ENCODE measurements around the gene PPP2R5D. TPM values are rescaled to one million over a fixed set of nuclear protein-coding genes. Genes with fewer than 3 reads are reported as not detected.

Gene PPP2R5D
- total RNA-seq, 1 experiment from 2014 or later, result 52.7 TPM

GRCh38 chr6:43053545-43054205, 69.3 kb downstream of the PPP2R5D start, which contains the start of gene CUL7 (continued):
- TF ChIP-seq FOXP1 (CRISPR knock-in tag; IDR thresholded peaks at IDR 0.05; ENCODE audit: borderline replicate concordance), result peak; percentile 77
- TF ChIP-seq MYBL2 (CRISPR knock-in tag; IDR thresholded peaks at IDR 0.05), result no peak
- no peak for TF ChIP-seq IRF2 (CRISPR knock-in tag; IDR thresholded peaks at IDR 0.05; ENCODE audit: borderline replicate concordance, low read depth)
- no peak; the same call in 1 of the 2 replicates for TF ChIP-seq TP53 (CRISPR knock-in tag; IDR thresholded peaks at IDR 0.05)
- no peak for TF ChIP-seq ATF3 (CRISPR knock-in tag; conservative IDR thresholded peaks at IDR 0.05)
- no peak for TF ChIP-seq MXD4 (CRISPR knock-in tag; IDR thresholded peaks at IDR 0.05; ENCODE audit: borderline replicate concordance)
- TF ChIP-seq SMAD4 (CRISPR knock-in tag; IDR thresholded peaks at IDR 0.05), result no peak
- TF ChIP-seq SMAD3 (CRISPR knock-in tag; IDR thresholded peaks at IDR 0.05; ENCODE audit: borderline replicate concordance), result no peak
- TF ChIP-seq ZNF396 (CRISPR knock-in tag; IDR thresholded peaks at IDR 0.05; ENCODE audit: borderline replicate concordance), result no peak
- peak; percentile 58; the same call in 1 of the 2 replicates for TF ChIP-seq E2F5 (CRISPR knock-in tag; IDR thresholded peaks at IDR 0.05)
- TF ChIP-seq GRHL2 (CRISPR knock-in tag; IDR thresholded peaks at IDR 0.05; ENCODE audit: insufficient replicate concordance, severe bottlenecking), result no peak
- no peak for TF ChIP-seq ZNF138 (CRISPR knock-in tag; conservative IDR thresholded peaks at IDR 0.05)
- TF ChIP-seq HMGXB4 (CRISPR knock-in tag; IDR thresholded peaks at IDR 0.05), result peak; percentile 98
- no peak; the same call in 1 of the 2 replicates for TF ChIP-seq PREB (CRISPR knock-in tag; IDR thresholded peaks at IDR 0.05; ENCODE audit: borderline replicate concordance)
- TF ChIP-seq JUN (CRISPR knock-in tag; IDR thresholded peaks at IDR 0.05), result no peak
- TF ChIP-seq USF2 (CRISPR knock-in tag; IDR thresholded peaks at IDR 0.05), result no peak
- no peak for TF ChIP-seq E2F4 (CRISPR knock-in tag; IDR thresholded peaks at IDR 0.05; ENCODE audit: borderline replicate concordance, low read depth)
- peak; percentile 18; the same call in 1 of the 2 replicates for TF ChIP-seq PRDM15 (CRISPR knock-in tag; IDR thresholded peaks at IDR 0.05)
- TF ChIP-seq CREM (CRISPR knock-in tag; IDR thresholded peaks at IDR 0.05), result peak; percentile 82
- TF ChIP-seq ZNF281 (CRISPR knock-in tag; IDR thresholded peaks at IDR 0.05), result peak; percentile 82; the same call in 1 of the 2 replicates
- TF ChIP-seq RORB (CRISPR knock-in tag; IDR thresholded peaks at IDR 0.05), result no peak
- TF ChIP-seq OVOL2 (CRISPR knock-in tag; IDR thresholded peaks at IDR 0.05; ENCODE audit: borderline replicate concordance), result no peak
- peak; percentile 99 for TF ChIP-seq ETV6 (CRISPR knock-in tag; IDR thresholded peaks at IDR 0.05)
- TF ChIP-seq ZNF317 (CRISPR knock-in tag; IDR thresholded peaks at IDR 0.05; ENCODE audit: borderline replicate concordance, low read depth), result no peak
- no peak for TF ChIP-seq HMGA2 (CRISPR knock-in tag; IDR thresholded peaks at IDR 0.05)
- TF ChIP-seq ZNF671 (CRISPR knock-in tag; IDR thresholded peaks at IDR 0.05), result no peak; the same call in 1 of the 2 replicates
- peak; percentile 53; the same call in 1 of the 2 replicates for TF ChIP-seq TEAD1 (CRISPR knock-in tag; IDR thresholded peaks at IDR 0.05)

Measured in WTC11 (cell line).